Activated T-helper 17 cell treated with anti-CD3 and anti-CD28 coated beads, Interleukin-2, amount 50 U/mL, for 72 hours (primary cell): ENCODE measurements around the gene MICAL3. TPM values are rescaled to one million over a fixed set of nuclear protein-coding genes. Genes with fewer than 3 reads are reported as not detected.

Source experiments
- ATAC-seq: fragments of 150-1000 bp; cut with Tn5 transposase; replicated peaks from 2 replicates; pipeline ENCODE4 v1.10.0; 2021; ENCODE audit warnings: mild to moderate bottlenecking, moderate library complexity
- H3K27ac Mint-ChIP-seq: one replicate; pipeline ENCODE4 v1.8.0; 2022; ENCODE audit warnings: mixed read lengths
- H3K27me3 Mint-ChIP-seq: one replicate; pipeline ENCODE4 v1.8.0; 2022; ENCODE audit warnings: mixed read lengths
- H3K36me3 Mint-ChIP-seq: one replicate; pipeline ENCODE4 v1.8.0; 2022; ENCODE audit warnings: low read depth, mild to moderate bottlenecking, mixed read lengths
- H3K4me1 Mint-ChIP-seq: one replicate; pipeline ENCODE4 v1.8.0; 2022; ENCODE audit warnings: mixed read lengths
- H3K4me3 Mint-ChIP-seq: one replicate; pipeline ENCODE4 v1.8.0; 2022; ENCODE audit warnings: mild to moderate bottlenecking, mixed read lengths
- H3K9me3 Mint-ChIP-seq: one replicate; pipeline ENCODE4 v1.8.0; 2022; ENCODE audit warnings: mixed read lengths
- total RNA-seq, 2 donors: library from RNA; stranded (reverse); gene quantifications; one replicate each; pipeline ENCODE4 v1.2.3, GENCODE V29; 2022

MICAL3 gene
- total RNA-seq, 2 donors from 2014 or later, result 28.7 to 38.5 TPM

GRCh38 chr22:17897858-17898257 is 126.5 kb downstream of the MICAL3 start:
- no peaks in the 10 kb centered on the region for H3K9me3 Mint-ChIP-seq

GRCh38 chr22:17897426-17897825 is 126.9 kb downstream of the MICAL3 start:
- Mint-ChIP-seq H3K4me3 (no peak overlapping the region), H3K27me3 (no peaks in the 10 kb centered on the region), H3K27ac (no peak overlapping the region), H3K36me3 (peaks cover 77% of the 10 kb centered on the region), H3K9me3 (no peaks in the 10 kb centered on the region), H3K4me1 (no peaks in the 10 kb centered on the region)
- ATAC-seq, result no peak

More at GRCh38 chr22:17897858-17898257, 126.5 kb downstream of the MICAL3 start:
- Mint-ChIP-seq H3K4me1 (no peaks in the 10 kb centered on the region), H3K27ac (no peak overlapping the region), H3K27me3 (no peaks in the 10 kb centered on the region), H3K36me3 (peaks cover 73% of the 10 kb centered on the region), H3K4me3 (no peak overlapping the region)
- ATAC-seq, result no peak

DNA sequence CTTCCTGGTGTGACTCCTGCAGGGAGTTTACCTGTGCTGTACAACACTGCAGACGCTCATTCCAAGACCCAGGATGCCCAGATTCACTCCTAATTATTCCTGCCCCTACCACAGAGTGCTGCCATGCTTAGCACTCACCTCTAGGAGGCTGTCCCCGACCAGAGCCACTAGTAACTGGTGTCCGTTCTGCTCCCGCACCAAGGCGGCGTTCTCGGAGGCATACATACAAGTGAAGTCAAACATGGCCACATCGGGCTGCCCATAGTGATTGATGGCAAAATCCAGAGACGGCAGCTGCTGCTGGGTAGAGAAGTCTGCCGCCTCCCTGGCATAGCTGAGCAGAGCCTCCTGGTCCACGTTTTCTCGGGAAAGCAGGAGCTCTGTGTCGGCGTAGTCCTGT is 127.8 kb downstream of the MICAL3 start:
- no peaks in the 10 kb centered on the region for H3K4me1 Mint-ChIP-seq
- peaks cover 78% of the 10 kb centered on the region for H3K36me3 Mint-ChIP-seq
- H3K27ac Mint-ChIP-seq, result peak overlapping the region; percentile 4
- H3K4me3 Mint-ChIP-seq, result no peak overlapping the region
- H3K27me3 Mint-ChIP-seq, result no peaks in the 10 kb centered on the region
- no peak for ATAC-seq
- no peaks in the 10 kb centered on the region for H3K9me3 Mint-ChIP-seq

- Mint-ChIP-seq H3K27me3 (no peaks in the 10 kb centered on the region), H3K9me3 (no peaks in the 10 kb centered on the region), H3K4me1 (no peaks in the 10 kb centered on the region), H3K4me3 (no peak overlapping the region), H3K27ac (no peak overlapping the region), H3K36me3 (peaks cover 78% of the 10 kb centered on the region)
- ATAC-seq, result no peak
Measured at GRCh38 chr22:17893900-17894535, 130.3 kb downstream of the MICAL3 start.

DNA sequence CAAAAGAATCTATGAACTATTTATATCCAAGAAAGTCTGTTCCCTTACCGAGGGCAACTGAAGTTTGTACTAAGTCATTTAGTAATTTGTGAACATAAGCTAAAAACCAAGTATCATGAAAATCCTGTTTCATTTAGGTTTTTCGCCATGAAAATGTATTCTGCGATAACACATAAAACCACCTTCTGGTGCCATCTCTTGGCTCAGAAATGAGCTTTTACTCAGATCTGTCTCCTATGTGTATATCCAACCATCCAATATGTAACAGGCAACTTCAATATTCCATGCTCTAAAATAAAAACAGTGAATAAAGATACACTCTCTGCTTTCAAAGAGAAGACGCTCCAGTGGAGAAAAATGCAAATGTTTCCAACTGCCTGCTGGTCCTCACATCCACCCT is 132.0 kb downstream of the MICAL3 start:
- Mint-ChIP-seq H3K9me3 (no peaks in the 10 kb centered on the region), H3K27me3 (no peaks in the 10 kb centered on the region), H3K36me3 (peaks cover 86% of the 10 kb centered on the region), H3K4me1 (no peaks in the 10 kb centered on the region), H3K4me3 (no peak overlapping the region), H3K27ac (no peak overlapping the region)
- no peak for ATAC-seq

- no peaks in the 10 kb centered on the region for H3K9me3 Mint-ChIP-seq
- peaks cover 85% of the 10 kb centered on the region for H3K36me3 Mint-ChIP-seq
- H3K4me3 Mint-ChIP-seq, result no peak overlapping the region
- no peaks in the 10 kb centered on the region for H3K4me1 Mint-ChIP-seq
- ATAC-seq, result no peak
- H3K27me3 Mint-ChIP-seq, result no peaks in the 10 kb centered on the region
- H3K27ac Mint-ChIP-seq, result no peak overlapping the region
Measured at GRCh38 chr22:17891481-17892167, 132.7 kb downstream of the MICAL3 start.

DNA sequence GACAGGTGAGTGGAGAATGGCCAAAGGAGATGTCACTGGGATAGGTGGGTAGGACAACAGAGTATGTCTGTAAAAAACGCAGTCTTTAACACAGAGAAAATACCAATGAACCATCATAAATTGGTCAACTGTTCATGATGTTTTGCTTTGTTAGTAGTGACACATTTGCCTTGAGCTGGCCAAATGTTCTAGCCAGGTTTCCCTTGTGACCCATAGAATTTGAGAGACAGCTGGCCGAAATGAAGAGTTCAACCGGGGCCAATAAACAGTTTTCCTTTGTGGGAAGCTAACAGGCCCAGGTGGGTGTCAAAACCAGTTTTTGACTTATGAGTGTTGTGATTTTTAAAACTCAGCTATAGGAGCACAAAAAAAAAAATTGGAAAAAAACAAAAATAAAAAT is 133.5 kb downstream of the MICAL3 start:
- no peak for ATAC-seq

GRCh38 chr22:17890245-17890671 is 134.1 kb downstream of the MICAL3 start:
- no peaks in the 10 kb centered on the region for H3K9me3 Mint-ChIP-seq
- H3K27ac Mint-ChIP-seq, result no peak overlapping the region

More for the DNA sequence above, 133.5 kb downstream of the MICAL3 start:
- no peaks in the 10 kb centered on the region for H3K27me3 Mint-ChIP-seq
- H3K36me3 Mint-ChIP-seq, result peaks cover 85% of the 10 kb centered on the region
- no peak overlapping the region for H3K4me3 Mint-ChIP-seq
- no peak overlapping the region for H3K27ac Mint-ChIP-seq
- no peaks in the 10 kb centered on the region for H3K9me3 Mint-ChIP-seq
- no peaks in the 10 kb centered on the region for H3K4me1 Mint-ChIP-seq

GRCh38 chr22:17888855-17889254 is 135.5 kb downstream of the MICAL3 start:
- H3K9me3 Mint-ChIP-seq, result no peaks in the 10 kb centered on the region

More at GRCh38 chr22:17890245-17890671, 134.1 kb downstream of the MICAL3 start:
- H3K36me3 Mint-ChIP-seq, result peaks cover 85% of the 10 kb centered on the region
- no peaks in the 10 kb centered on the region for H3K4me1 Mint-ChIP-seq
- no peak for ATAC-seq
- H3K4me3 Mint-ChIP-seq, result no peak overlapping the region
- H3K27me3 Mint-ChIP-seq, result no peaks in the 10 kb centered on the region

GRCh38 chr22:17888439-17888838 is 135.9 kb downstream of the MICAL3 start:
- Mint-ChIP-seq H3K27ac (no peak overlapping the region), H3K4me1 (no peaks in the 10 kb centered on the region), H3K9me3 (no peaks in the 10 kb centered on the region), H3K27me3 (no peaks in the 10 kb centered on the region), H3K36me3 (peaks cover 85% of the 10 kb centered on the region), H3K4me3 (no peak overlapping the region)
- no peak for ATAC-seq

More at GRCh38 chr22:17888855-17889254, 135.5 kb downstream of the MICAL3 start:
- ATAC-seq, result no peak
- H3K27me3 Mint-ChIP-seq, result no peaks in the 10 kb centered on the region
- no peaks in the 10 kb centered on the region for H3K4me1 Mint-ChIP-seq
- no peak overlapping the region for H3K27ac Mint-ChIP-seq
- H3K36me3 Mint-ChIP-seq, result peaks cover 85% of the 10 kb centered on the region
- H3K4me3 Mint-ChIP-seq, result no peak overlapping the region

GRCh38 chr22:17884893-17885292 is 139.5 kb downstream of the MICAL3 start:
- ATAC-seq, result no peak
- Mint-ChIP-seq H3K9me3 (no peaks in the 10 kb centered on the region), H3K27me3 (no peaks in the 10 kb centered on the region)

DNA sequence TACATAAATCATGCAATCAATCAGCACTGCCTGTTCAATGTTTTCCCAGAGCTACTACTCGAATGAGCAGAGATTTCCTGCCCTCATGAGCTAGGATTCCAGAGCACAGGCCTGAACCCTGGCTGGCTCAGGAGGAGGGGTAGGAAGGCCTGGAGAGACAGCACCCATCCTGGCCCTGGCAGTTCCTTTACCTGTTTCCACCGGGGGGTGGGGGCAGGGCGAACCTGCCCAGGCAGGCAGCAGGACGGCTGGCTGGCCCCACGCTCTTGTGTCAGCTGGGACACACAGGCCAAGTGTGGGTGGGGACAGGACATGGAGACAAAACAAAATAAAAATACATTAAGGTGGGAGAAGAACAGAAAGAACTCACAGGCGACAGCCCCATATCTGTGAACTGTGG is 140.3 kb downstream of the MICAL3 start:
- no peaks in the 10 kb centered on the region for H3K9me3 Mint-ChIP-seq
- H3K4me3 Mint-ChIP-seq, result no peak overlapping the region
- ATAC-seq, result no peak
- peaks cover 92% of the 10 kb centered on the region for H3K36me3 Mint-ChIP-seq
- H3K27me3 Mint-ChIP-seq, result no peaks in the 10 kb centered on the region
- H3K4me1 Mint-ChIP-seq, result no peaks in the 10 kb centered on the region
- H3K27ac Mint-ChIP-seq, result no peak overlapping the region

More at GRCh38 chr22:17884893-17885292, 139.5 kb downstream of the MICAL3 start:
- Mint-ChIP-seq H3K36me3 (peaks cover 89% of the 10 kb centered on the region), H3K27ac (no peak overlapping the region), H3K4me1 (no peaks in the 10 kb centered on the region), H3K4me3 (no peak overlapping the region)

GRCh38 chr22:17883356-17883755 is 141.0 kb downstream of the MICAL3 start:
- H3K27ac Mint-ChIP-seq, result no peak overlapping the region
- H3K4me3 Mint-ChIP-seq, result no peak overlapping the region
- no peak for ATAC-seq
- H3K27me3 Mint-ChIP-seq, result no peaks in the 10 kb centered on the region
- no peaks in the 10 kb centered on the region for H3K9me3 Mint-ChIP-seq
- no peaks in the 10 kb centered on the region for H3K4me1 Mint-ChIP-seq
- peaks cover 85% of the 10 kb centered on the region for H3K36me3 Mint-ChIP-seq

DNA sequence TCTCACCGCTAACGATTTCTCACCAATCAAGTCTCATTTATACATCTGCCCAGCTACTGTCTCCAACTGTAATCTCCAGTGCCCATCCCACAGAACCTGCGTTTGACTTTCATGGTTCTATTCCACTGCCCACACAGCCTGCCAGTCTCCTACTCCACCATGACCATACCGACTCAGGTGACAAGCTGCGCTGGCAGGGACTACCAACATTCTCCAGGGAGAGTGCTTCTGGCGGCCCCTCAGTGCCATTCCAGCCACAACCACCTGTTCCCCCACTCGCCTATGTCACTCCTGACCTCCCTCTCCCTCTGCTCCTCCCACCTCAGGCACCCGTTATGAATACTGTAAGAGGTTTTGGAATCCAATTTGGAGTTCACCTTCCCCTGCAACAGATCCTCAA is 141.6 kb downstream of the MICAL3 start:
- Mint-ChIP-seq H3K4me3 (no peak overlapping the region), H3K4me1 (no peaks in the 10 kb centered on the region), H3K9me3 (no peaks in the 10 kb centered on the region), H3K36me3 (peaks cover 79% of the 10 kb centered on the region), H3K27ac (no peak overlapping the region), H3K27me3 (no peaks in the 10 kb centered on the region)
- ATAC-seq, result no peak

DNA sequence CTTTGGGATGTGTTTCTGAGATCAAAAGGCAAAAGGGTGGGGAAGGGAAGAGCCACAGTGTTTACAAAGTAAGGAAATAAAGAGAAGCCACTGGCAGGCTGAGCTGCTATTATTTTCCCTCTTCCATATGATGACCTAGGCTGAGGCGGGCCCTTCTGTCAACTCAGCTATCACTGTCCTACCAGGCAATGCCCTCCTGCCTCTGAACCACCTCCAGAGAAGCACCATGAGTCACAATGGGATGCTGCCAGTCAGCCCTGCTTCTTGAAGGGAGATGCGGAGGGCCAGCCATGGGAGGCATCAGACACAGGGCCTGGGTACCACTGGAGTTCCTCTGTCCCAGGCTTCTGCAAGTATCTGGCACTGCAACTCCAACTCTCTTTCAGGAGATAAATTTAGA is 142.2 kb downstream of the MICAL3 start:
- Mint-ChIP-seq H3K36me3 (peaks cover 73% of the 10 kb centered on the region), H3K27me3 (no peaks in the 10 kb centered on the region), H3K9me3 (no peaks in the 10 kb centered on the region), H3K27ac (peak overlapping the region; percentile 69), H3K4me3 (no peak overlapping the region), H3K4me1 (no peaks in the 10 kb centered on the region)
- no peak for ATAC-seq
